Immature natural killer cell (primary cell): ENCODE results near the gene UNC93A. TPM values are rescaled to one million over a fixed set of nuclear protein-coding genes. Genes with fewer than 3 reads are reported as not detected.
"Not testable (repeated sequence)": the region's sequence is repeated elsewhere in the genome, so short reads cannot be mapped to it uniquely, and the experiment has no call there.

Experiments
- DNase-seq, 3 donors: peaks; one replicate each; pipeline ENCODE4 v3.0.0; 2022; ENCODE audit warnings: mixed read lengths in 1 of 3
- H3K27ac Mint-ChIP-seq, 6 donors: one replicate each; pipeline ENCODE4 v1.8.0; 2020; ENCODE audit warnings: mixed read lengths in 6 of 6, mild to moderate bottlenecking in 5 of 6, inconsistent platforms in 4 of 6, moderate library complexity in 3 of 6
- H3K27me3 Mint-ChIP-seq, 3 donors: one replicate each; pipeline ENCODE4 v1.8.0; 2020 to 2021; ENCODE audit warnings: low read depth in 3 of 3, mild to moderate bottlenecking in 3 of 3, mixed read lengths in 3 of 3, moderate library complexity in 3 of 3, inconsistent platforms in 1 of 3
- H3K36me3 Mint-ChIP-seq, 3 donors: one replicate each; pipeline ENCODE4 v1.8.0; 2020; ENCODE audit warnings: mixed read lengths in 3 of 3, inconsistent platforms in 2 of 3, mild to moderate bottlenecking in 2 of 3
- H3K4me1 Mint-ChIP-seq, 2 donors: one replicate each; pipeline ENCODE4 v1.8.0; 2020; ENCODE audit warnings: inconsistent platforms in 2 of 2, mild to moderate bottlenecking in 2 of 2, mixed read lengths in 2 of 2, moderate library complexity in 1 of 2
- H3K4me3 Mint-ChIP-seq, 5 donors: one replicate each; pipeline ENCODE4 v1.8.0; 2020; ENCODE audit warnings: mild to moderate bottlenecking in 5 of 5, mixed read lengths in 5 of 5, inconsistent platforms in 3 of 5, moderate library complexity in 3 of 5
- H3K9me3 Mint-ChIP-seq, 6 donors: one replicate each; pipeline ENCODE4 v1.8.0; 2020; ENCODE audit warnings: mild to moderate bottlenecking in 6 of 6, mixed read lengths in 6 of 6, inconsistent platforms in 4 of 6, moderate library complexity in 3 of 6
- polyA plus RNA-seq, 3 donors: library from polyadenylated mRNA; unstranded; fragments of 300-500 nt; fragmentation: Illumina TruSeq; gene quantifications; one replicate each; pipeline ENCODE4 v1.2.3, GENCODE V29; 2021

UNC93A gene
- polyA plus RNA-seq, 3 donors from 2014 or later = not detected

- not testable (repeated sequence) for DNase-seq, H3K27ac Mint-ChIP-seq, H3K36me3 Mint-ChIP-seq, H3K4me3 Mint-ChIP-seq, H3K9me3 Mint-ChIP-seq, H3K4me1 Mint-ChIP-seq
- H3K27me3 Mint-ChIP-seq = peaks cover 2 to 10% (median 7%) of the 10 kb centered on the region in 3 donors
Measured at GRCh38 chr6:167320754-167321056, 29.6 kb downstream of the UNC93A start.

GRCh38 chr6:167321185-167321584 is 30.1 kb downstream of the UNC93A start:
- not testable (repeated sequence) for H3K4me3 Mint-ChIP-seq, H3K27ac Mint-ChIP-seq
- H3K27me3 Mint-ChIP-seq = peaks cover 2 to 10% (median 7%) of the 10 kb centered on the region in 3 donors

GRCh38 chr6:167323111-167323510 is 32.0 kb downstream of the UNC93A start:
- H3K9me3 Mint-ChIP-seq = no peaks in the 10 kb centered on the region
- H3K36me3 Mint-ChIP-seq = no peaks in the 10 kb centered on the region
- DNase-seq = no peak
- no peak overlapping the region for H3K27ac Mint-ChIP-seq
- peaks cover 0 to 5% (median 3%) of the 10 kb centered on the region in 3 donors for H3K27me3 Mint-ChIP-seq
- no peak overlapping the region for H3K4me3 Mint-ChIP-seq
- H3K4me1 Mint-ChIP-seq = no peaks in the 10 kb centered on the region

More at GRCh38 chr6:167321185-167321584, 30.1 kb downstream of the UNC93A start:
- H3K9me3 Mint-ChIP-seq, H3K4me1 Mint-ChIP-seq, DNase-seq, H3K36me3 Mint-ChIP-seq: not testable (repeated sequence)

GRCh38 chr6:167324111-167324510 is 33.0 kb downstream of the UNC93A start:
- H3K9me3 Mint-ChIP-seq = no peaks in the 10 kb centered on the region
- peaks cover 0 to 3% (median 3%) of the 10 kb centered on the region in 3 donors for H3K27me3 Mint-ChIP-seq
- H3K36me3 Mint-ChIP-seq = no peaks in the 10 kb centered on the region
- H3K4me3 Mint-ChIP-seq = no peak overlapping the region
- DNase-seq = no peak
- no peaks in the 10 kb centered on the region for H3K4me1 Mint-ChIP-seq
- no peak overlapping the region for H3K27ac Mint-ChIP-seq

GRCh38 chr6:167325766-167326165 is 34.7 kb downstream of the UNC93A start:
- H3K4me3 Mint-ChIP-seq = no peak overlapping the region
- H3K27me3 Mint-ChIP-seq = peaks cover 0 to 6% (median 3%) of the 10 kb centered on the region in 3 donors
- H3K9me3 Mint-ChIP-seq = no peaks in the 10 kb centered on the region
- H3K36me3 Mint-ChIP-seq = no peaks in the 10 kb centered on the region
- no peak for DNase-seq
- no peaks in the 10 kb centered on the region for H3K4me1 Mint-ChIP-seq
- no peak overlapping the region for H3K27ac Mint-ChIP-seq

- H3K27me3 Mint-ChIP-seq = peaks cover 2% of the 10 kb centered on the region in 3 donors
- no peaks in the 10 kb centered on the region for H3K4me1 Mint-ChIP-seq
Measured at GRCh38 chr6:167327391-167327790, 36.3 kb downstream of the UNC93A start.

GRCh38 chr6:167328086-167328485 is 37.0 kb downstream of the UNC93A start:
- H3K4me3 Mint-ChIP-seq = no peak overlapping the region
- H3K9me3 Mint-ChIP-seq = no peaks in the 10 kb centered on the region
- H3K4me1 Mint-ChIP-seq = no peaks in the 10 kb centered on the region
- no peak for DNase-seq
- H3K36me3 Mint-ChIP-seq = no peaks in the 10 kb centered on the region
- H3K27ac Mint-ChIP-seq = no peak overlapping the region
- H3K27me3 Mint-ChIP-seq = peaks cover 2% of the 10 kb centered on the region in 3 donors

More at GRCh38 chr6:167327391-167327790, 36.3 kb downstream of the UNC93A start:
- no peaks in the 10 kb centered on the region for H3K9me3 Mint-ChIP-seq
- no peaks in the 10 kb centered on the region for H3K36me3 Mint-ChIP-seq
- H3K27ac Mint-ChIP-seq = no peak overlapping the region
- no peak for DNase-seq
- H3K4me3 Mint-ChIP-seq = no peak overlapping the region

- DNase-seq = no peak
- H3K36me3 Mint-ChIP-seq = no peaks in the 10 kb centered on the region
- H3K27me3 Mint-ChIP-seq = peaks cover 0 to 2% (median 2%) of the 10 kb centered on the region in 3 donors
- H3K9me3 Mint-ChIP-seq = no peaks in the 10 kb centered on the region
- H3K27ac Mint-ChIP-seq = no peak overlapping the region
- no peaks in the 10 kb centered on the region for H3K4me1 Mint-ChIP-seq
- H3K4me3 Mint-ChIP-seq = no peak overlapping the region
Measured at GRCh38 chr6:167329014-167329413, 37.9 kb downstream of the UNC93A start.

- no peaks in the 10 kb centered on the region for H3K9me3 Mint-ChIP-seq
- H3K4me3 Mint-ChIP-seq = no peak overlapping the region
- H3K27ac Mint-ChIP-seq = no peak overlapping the region
- H3K36me3 Mint-ChIP-seq = no peaks in the 10 kb centered on the region
- no peak for DNase-seq
- no peaks in the 10 kb centered on the region for H3K4me1 Mint-ChIP-seq
- H3K27me3 Mint-ChIP-seq = peaks cover 0 to 2% (median 2%) of the 10 kb centered on the region in 3 donors
Measured at GRCh38 chr6:167330750-167331149, 39.6 kb downstream of the UNC93A start.

GRCh38 chr6:167331565-167331964 is 40.5 kb downstream of the UNC93A start:
- no peak overlapping the region for H3K4me3 Mint-ChIP-seq
- peaks cover 0 to 2% (median 2%) of the 10 kb centered on the region in 3 donors for H3K27me3 Mint-ChIP-seq

GRCh38 chr6:167336844-167337630 is 45.9 kb downstream of the UNC93A start:
- no peak overlapping the region for H3K4me3 Mint-ChIP-seq
- peaks cover 0 to 9% (median 1%) of the 10 kb centered on the region in 3 donors for H3K27me3 Mint-ChIP-seq
- peaks cover 0 to 7% (median 0%) of the 10 kb centered on the region in 6 donors for H3K9me3 Mint-ChIP-seq
- no peaks in the 10 kb centered on the region for H3K4me1 Mint-ChIP-seq
- no peak for DNase-seq
- H3K36me3 Mint-ChIP-seq = no peaks in the 10 kb centered on the region
- H3K27ac Mint-ChIP-seq = no peak overlapping the region

More at GRCh38 chr6:167331565-167331964, 40.5 kb downstream of the UNC93A start:
- Mint-ChIP-seq H3K27ac (no peak overlapping the region), H3K9me3 (no peaks in the 10 kb centered on the region), H3K4me1 (no peaks in the 10 kb centered on the region), H3K36me3 (no peaks in the 10 kb centered on the region)
- no peak for DNase-seq

GRCh38 chr6:167337675-167338449 is 46.7 kb downstream of the UNC93A start:
- Mint-ChIP-seq H3K9me3 (peaks cover 0 to 7% (median 0%) of the 10 kb centered on the region in 6 donors), H3K27me3 (peaks cover 0 to 9% (median 1%) of the 10 kb centered on the region in 3 donors), H3K4me3 (no peak overlapping the region), H3K36me3 (no peaks in the 10 kb centered on the region), H3K4me1 (no peaks in the 10 kb centered on the region), H3K27ac (no peak overlapping the region)
- DNase-seq = no peak

GRCh38 chr6:167338541-167339117 is 47.5 kb downstream of the UNC93A start:
- Mint-ChIP-seq H3K9me3 (peaks cover 0 to 7% (median 0%) of the 10 kb centered on the region in 6 donors), H3K4me3 (no peak overlapping the region), H3K27me3 (peaks cover 0 to 9% (median 1%) of the 10 kb centered on the region in 3 donors), H3K4me1 (no peaks in the 10 kb centered on the region), H3K36me3 (no peaks in the 10 kb centered on the region), H3K27ac (no peak overlapping the region)
- no peak for DNase-seq

GRCh38 chr6:167341038-167341583 is 50.0 kb downstream of the UNC93A start:
- Mint-ChIP-seq H3K9me3 (peaks cover 0 to 7% (median 0%) of the 10 kb centered on the region in 6 donors), H3K4me3 (no peak overlapping the region), H3K27ac (no peak overlapping the region), H3K4me1 (no peaks in the 10 kb centered on the region), H3K27me3 (peaks cover 1 to 9% (median 4%) of the 10 kb centered on the region in 3 donors), H3K36me3 (no peaks in the 10 kb centered on the region)
- no peak for DNase-seq
